Endothelial cell of umbilical vein (primary cell): ENCODE data around the gene GNAI1.

Experiments used
- EZH2 ChIP-seq: IDR thresholded peaks from 2 replicates; pipeline ENCODE4 v1.6.1; 2012; ENCODE audit warnings: borderline replicate concordance, low read depth, mild to moderate bottlenecking, moderate library complexity, low read length, inconsistent platforms; ENCODE audit not compliant: severe bottlenecking
- JUN ChIP-seq: IDR thresholded peaks from 2 replicates; pipeline ENCODE4 v1.6.1; 2011; ENCODE audit warnings: borderline replicate concordance, low read depth; ENCODE audit not compliant: insufficient read length, insufficient read depth
- MYC ChIP-seq: IDR thresholded peaks from one replicate; pipeline ENCODE4 v1.6.1; 2011; ENCODE audit warnings: mild to moderate bottlenecking, low read depth, low read length
- POLR2A ChIP-seq: IDR thresholded peaks from 2 replicates; pipeline ENCODE4 v1.6.1; 2012; ENCODE audit warnings: low read depth, mild to moderate bottlenecking, control low read depth, low read length
- TF ChIP-seq, protein P1 (sequence below), 2 donors: IDR thresholded peaks; 1 replicate in 1 of 2; 2 replicates in 1 of 2; pipeline ENCODE4 v1.5.1; 2011; ENCODE audit warnings: low read length in 2 of 2, mild to moderate bottlenecking in 2 of 2, moderate library complexity in 2 of 2, control low read depth in 1 of 2, inconsistent platforms in 1 of 2, low read depth in 1 of 2; ENCODE audit not compliant: insufficient read depth in 1 of 2; ENCODE audit errors: extremely low read depth in 1 of 2
- TF ChIP-seq, protein P2 (sequence below): IDR thresholded peaks from 2 replicates; pipeline ENCODE4 v1.6.1; 2011; ENCODE audit not compliant: insufficient read depth, insufficient read length

DNA sequence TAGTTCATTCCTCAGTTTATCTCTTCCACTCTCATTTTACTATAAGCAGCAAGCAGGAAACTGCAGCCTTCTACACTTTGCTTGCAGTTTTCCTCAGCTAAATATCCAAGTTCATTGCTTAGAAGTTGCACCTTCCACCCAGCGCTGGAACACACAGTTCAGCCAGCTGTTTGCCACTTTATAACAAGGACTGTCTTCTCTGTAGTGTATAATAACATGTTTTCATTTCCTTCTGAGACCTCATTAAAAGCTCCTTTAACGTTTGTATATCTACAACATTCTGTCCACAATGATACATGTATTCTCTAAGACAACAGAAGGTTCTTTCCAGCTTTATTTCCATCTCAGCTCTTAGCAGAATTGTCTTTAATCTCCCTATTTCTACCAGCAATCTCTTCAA is 74.1 kb downstream of the GNAI1 start:
- TF ChIP-seq JUN = no peak
- TF ChIP-seq, protein P1, sequence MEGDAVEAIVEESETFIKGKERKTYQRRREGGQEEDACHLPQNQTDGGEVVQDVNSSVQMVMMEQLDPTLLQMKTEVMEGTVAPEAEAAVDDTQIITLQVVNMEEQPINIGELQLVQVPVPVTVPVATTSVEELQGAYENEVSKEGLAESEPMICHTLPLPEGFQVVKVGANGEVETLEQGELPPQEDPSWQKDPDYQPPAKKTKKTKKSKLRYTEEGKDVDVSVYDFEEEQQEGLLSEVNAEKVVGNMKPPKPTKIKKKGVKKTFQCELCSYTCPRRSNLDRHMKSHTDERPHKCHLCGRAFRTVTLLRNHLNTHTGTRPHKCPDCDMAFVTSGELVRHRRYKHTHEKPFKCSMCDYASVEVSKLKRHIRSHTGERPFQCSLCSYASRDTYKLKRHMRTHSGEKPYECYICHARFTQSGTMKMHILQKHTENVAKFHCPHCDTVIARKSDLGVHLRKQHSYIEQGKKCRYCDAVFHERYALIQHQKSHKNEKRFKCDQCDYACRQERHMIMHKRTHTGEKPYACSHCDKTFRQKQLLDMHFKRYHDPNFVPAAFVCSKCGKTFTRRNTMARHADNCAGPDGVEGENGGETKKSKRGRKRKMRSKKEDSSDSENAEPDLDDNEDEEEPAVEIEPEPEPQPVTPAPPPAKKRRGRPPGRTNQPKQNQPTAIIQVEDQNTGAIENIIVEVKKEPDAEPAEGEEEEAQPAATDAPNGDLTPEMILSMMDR (IDR thresholded peaks at IDR 0.05; ENCODE audit: extremely low read depth in 1 of 2, insufficient read depth in 1 of 2, low read depth in 1 of 2, low read length in 2 of 2) = no peak
- TF ChIP-seq, protein P2, sequence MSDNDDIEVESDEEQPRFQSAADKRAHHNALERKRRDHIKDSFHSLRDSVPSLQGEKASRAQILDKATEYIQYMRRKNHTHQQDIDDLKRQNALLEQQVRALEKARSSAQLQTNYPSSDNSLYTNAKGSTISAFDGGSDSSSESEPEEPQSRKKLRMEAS = no peak
- no peak for TF ChIP-seq POLR2A
- no peak for TF ChIP-seq EZH2
- no peak for TF ChIP-seq MYC
